Osteoblast (primary cell): ENCODE data around the gene PTBP3. TPM values are rescaled to one million over a fixed set of nuclear protein-coding genes. Genes with fewer than 3 reads are reported as not detected.
A peak's percentile ranks its signal among the peaks of the same experiment; 100 is the strongest.

Source experiments
- DNase-seq: peaks from one replicate; pipeline ENCODE4 v3.0.0; 2011; ENCODE audit warnings: low spot score, mixed read lengths; ENCODE audit not compliant: insufficient read length; ENCODE audit errors: missing footprints
- H2AFZ ChIP-seq: 2 replicates; pipeline ENCODE4 v1.6.0; 2011; ENCODE audit warnings: mild to moderate bottlenecking, low read length
- H3K27ac ChIP-seq: 2 replicates; pipeline ENCODE4 v1.5.1; 2011; ENCODE audit warnings: mild to moderate bottlenecking, low read depth, low read length, moderate library complexity
- H3K27me3 ChIP-seq: 2 replicates; pipeline ENCODE4 v1.6.0; 2012; ENCODE audit warnings: mild to moderate bottlenecking, control low read depth, inconsistent platforms, low read length, moderate library complexity; ENCODE audit not compliant: insufficient read depth
- H3K36me3 ChIP-seq: 2 replicates; pipeline ENCODE4 v1.5.1; 2011; ENCODE audit warnings: mild to moderate bottlenecking, low read length, control low read depth, moderate library complexity; ENCODE audit not compliant: insufficient read depth
- H3K4me1 ChIP-seq: 2 replicates; pipeline ENCODE4 v1.5.1; 2011; ENCODE audit warnings: mild to moderate bottlenecking, low read length, control low read depth, moderate library complexity; ENCODE audit not compliant: insufficient read depth
- H3K4me2 ChIP-seq: 2 replicates; pipeline ENCODE4 v1.6.0; 2011; ENCODE audit warnings: mild to moderate bottlenecking, low read length; ENCODE audit not compliant: insufficient read depth
- H3K4me3 ChIP-seq: fragments of 200-600 bp; sonication (generic); 3 replicates; pipeline ENCODE4 v1.5.1; 2012; ENCODE audit warnings: mild to moderate bottlenecking, low read length, inconsistent platforms; ENCODE audit not compliant: insufficient read depth
- H3K79me2 ChIP-seq: 2 replicates; pipeline ENCODE4 v1.6.0; 2012; ENCODE audit warnings: mild to moderate bottlenecking, low read length, control low read depth, inconsistent platforms; ENCODE audit not compliant: insufficient read depth
- H3K9me3 ChIP-seq: 2 replicates; pipeline ENCODE4 v1.5.1; 2011; ENCODE audit warnings: low read depth, low read length, control low read depth
- H4K20me1 ChIP-seq: 2 replicates; pipeline ENCODE4 v1.6.0; 2012; ENCODE audit warnings: mild to moderate bottlenecking, low read length, control low read depth; ENCODE audit not compliant: insufficient read depth
- total RNA-seq: library from RNA; depleted of rRNA; stranded (reverse); fragments of >200 nt; gene quantifications from 2 replicates; pipeline ENCODE4 v1.2.3, GENCODE V29; 2012
- TF ChIP-seq, protein P1 (sequence below): IDR thresholded peaks from 2 replicates; pipeline ENCODE4 v1.5.1; 2011; ENCODE audit warnings: mild to moderate bottlenecking, low read depth, low read length, moderate library complexity; ENCODE audit errors: extremely low read depth

PTBP3 gene
- total RNA-seq, 1 donor: 42.0 TPM

DNA sequence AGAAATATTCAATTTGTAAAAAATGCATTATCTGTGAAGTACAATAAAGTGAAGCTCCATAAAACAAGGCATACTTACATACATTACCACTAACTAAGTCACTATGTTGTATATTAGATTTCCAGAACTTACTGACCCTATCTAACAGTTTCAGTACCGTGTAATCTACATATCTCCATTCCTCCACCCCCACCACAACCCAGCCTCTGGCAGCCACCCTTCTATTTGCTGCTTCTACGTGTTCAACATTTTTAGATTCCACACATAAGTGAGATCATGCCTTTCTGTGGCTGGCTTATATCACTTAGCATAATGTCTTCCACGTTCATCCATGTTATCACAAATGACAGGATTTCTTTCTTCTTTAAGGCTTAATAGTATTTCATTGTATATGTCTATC is 31.3 kb upstream of the PTBP3 start:
- Histone ChIP-seq H3K9me3 (no peaks in the 10 kb centered on the region), H2AFZ (no peak overlapping the region), H4K20me1 (no peaks in the 10 kb centered on the region), H3K27ac (no peak overlapping the region), H3K27me3 (no peaks in the 10 kb centered on the region), H3K36me3 (no peaks in the 10 kb centered on the region), H3K4me3 (no peak overlapping the region), H3K4me2 (no peak overlapping the region), H3K79me2 (no peaks in the 10 kb centered on the region), H3K4me1 (peaks cover 5% of the 10 kb centered on the region)
- DNase-seq: no peak
- TF ChIP-seq, protein P1, sequence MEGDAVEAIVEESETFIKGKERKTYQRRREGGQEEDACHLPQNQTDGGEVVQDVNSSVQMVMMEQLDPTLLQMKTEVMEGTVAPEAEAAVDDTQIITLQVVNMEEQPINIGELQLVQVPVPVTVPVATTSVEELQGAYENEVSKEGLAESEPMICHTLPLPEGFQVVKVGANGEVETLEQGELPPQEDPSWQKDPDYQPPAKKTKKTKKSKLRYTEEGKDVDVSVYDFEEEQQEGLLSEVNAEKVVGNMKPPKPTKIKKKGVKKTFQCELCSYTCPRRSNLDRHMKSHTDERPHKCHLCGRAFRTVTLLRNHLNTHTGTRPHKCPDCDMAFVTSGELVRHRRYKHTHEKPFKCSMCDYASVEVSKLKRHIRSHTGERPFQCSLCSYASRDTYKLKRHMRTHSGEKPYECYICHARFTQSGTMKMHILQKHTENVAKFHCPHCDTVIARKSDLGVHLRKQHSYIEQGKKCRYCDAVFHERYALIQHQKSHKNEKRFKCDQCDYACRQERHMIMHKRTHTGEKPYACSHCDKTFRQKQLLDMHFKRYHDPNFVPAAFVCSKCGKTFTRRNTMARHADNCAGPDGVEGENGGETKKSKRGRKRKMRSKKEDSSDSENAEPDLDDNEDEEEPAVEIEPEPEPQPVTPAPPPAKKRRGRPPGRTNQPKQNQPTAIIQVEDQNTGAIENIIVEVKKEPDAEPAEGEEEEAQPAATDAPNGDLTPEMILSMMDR: no peak

DNA sequence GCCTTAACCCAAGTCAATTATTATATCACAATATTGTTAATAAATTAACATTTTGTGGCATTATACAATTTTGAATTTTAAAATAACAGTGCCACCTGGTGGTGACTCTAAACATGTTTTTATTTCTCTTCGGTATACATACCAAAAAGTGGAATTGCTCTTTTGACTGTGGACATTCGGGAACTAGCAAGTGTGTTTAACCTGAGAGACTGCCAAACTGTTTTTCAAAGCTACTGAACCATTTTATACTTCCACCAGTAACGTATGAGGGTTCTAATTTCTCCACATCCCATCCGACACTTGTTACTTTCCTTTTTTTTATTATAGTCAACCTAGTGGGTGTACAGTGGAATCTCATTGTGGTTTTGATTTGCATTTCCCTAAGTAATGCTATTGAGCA is 28.2 kb upstream of the PTBP3 start:
- Histone ChIP-seq H2AFZ (peak overlapping the region; percentile 30), H3K36me3 (no peaks in the 10 kb centered on the region), H3K4me3 (peak overlapping the region; percentile 48), H3K79me2 (no peaks in the 10 kb centered on the region), H4K20me1 (no peaks in the 10 kb centered on the region), H3K4me2 (peak overlapping the region; percentile 74), H3K27ac (no peak overlapping the region), H3K9me3 (no peaks in the 10 kb centered on the region), H3K4me1 (peaks cover 5% of the 10 kb centered on the region), H3K27me3 (no peaks in the 10 kb centered on the region)
- no peak for DNase-seq
- TF ChIP-seq, protein P1: peak; percentile 43

GRCh38 chr9:112360047-112360804 is 26.8 kb upstream of the PTBP3 start:
- Histone ChIP-seq H3K27ac (peak overlapping the region; percentile 26), H3K36me3 (no peaks in the 10 kb centered on the region), H3K4me2 (peak overlapping the region; percentile 14)

GRCh38 chr9:112355427-112355897 is 22.0 kb upstream of the PTBP3 start:
- Histone ChIP-seq H3K4me1 (no peaks in the 10 kb centered on the region), H3K79me2 (no peaks in the 10 kb centered on the region), H4K20me1 (no peaks in the 10 kb centered on the region), H2AFZ (no peak overlapping the region), H3K9me3 (no peaks in the 10 kb centered on the region), H3K4me2 (no peak overlapping the region), H3K4me3 (no peak overlapping the region), H3K36me3 (no peaks in the 10 kb centered on the region), H3K27ac (no peak overlapping the region), H3K27me3 (no peaks in the 10 kb centered on the region)
- no peak for DNase-seq
- TF ChIP-seq, protein P1: no peak

More at GRCh38 chr9:112360047-112360804, 26.8 kb upstream of the PTBP3 start:
- Histone ChIP-seq H2AFZ (no peak overlapping the region), H3K9me3 (no peaks in the 10 kb centered on the region), H3K79me2 (no peaks in the 10 kb centered on the region), H4K20me1 (no peaks in the 10 kb centered on the region), H3K4me3 (no peak overlapping the region), H3K27me3 (no peaks in the 10 kb centered on the region), H3K4me1 (peaks cover 5% of the 10 kb centered on the region)
- DNase-seq: peak; percentile 72
- TF ChIP-seq, protein P1: no peak
